ENCODE results near the gene SMARCD1.
A peak's percentile ranks its signal among the peaks of the same experiment; 100 is the strongest.
"Not testable (repeated sequence)": the region's sequence is repeated elsewhere in the genome, so short reads cannot be mapped to it uniquely, and the experiment has no call there.

The SMARCD1 gene

DNA sequence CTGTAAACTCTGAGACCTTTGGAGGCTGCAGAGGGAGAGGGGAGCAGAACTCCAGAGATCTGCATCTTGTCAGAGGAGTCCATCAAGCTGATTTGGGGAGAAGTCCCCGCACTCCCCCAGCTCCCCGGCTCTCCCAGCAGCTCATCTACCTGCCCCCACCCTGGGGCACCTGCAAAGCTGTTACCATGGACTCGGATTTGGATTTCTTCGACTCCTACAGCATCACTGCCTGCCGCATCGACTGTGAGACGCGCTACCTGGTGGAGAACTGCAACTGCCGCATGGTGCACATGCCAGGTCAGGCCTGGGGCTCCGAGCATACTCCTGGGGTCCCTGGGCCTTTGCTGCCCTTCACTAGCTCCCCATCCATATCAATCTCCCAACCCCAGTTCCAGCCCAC lies 6.9 kb upstream of the SMARCD1 start:
- DNase-seq, result no peak

DNA sequence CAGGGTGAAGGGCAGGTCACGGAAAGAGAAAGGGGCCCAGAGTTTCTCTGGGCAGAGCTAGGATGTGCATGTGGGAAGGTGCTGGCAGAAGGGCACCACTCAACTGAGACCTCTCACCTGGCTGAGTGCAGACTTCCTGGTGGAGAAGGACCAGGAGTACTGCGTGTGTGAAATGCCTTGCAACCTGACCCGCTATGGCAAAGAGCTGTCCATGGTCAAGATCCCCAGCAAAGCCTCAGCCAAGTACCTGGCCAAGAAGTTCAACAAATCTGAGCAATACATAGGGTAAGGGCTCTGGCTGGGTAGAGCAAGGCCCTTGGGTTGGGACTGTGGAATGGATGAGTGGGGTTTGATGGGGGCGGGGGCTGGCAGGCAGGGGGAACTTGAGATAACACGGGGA lies 5.4 kb upstream of the SMARCD1 start:
- DNase-seq, result no peak

DNA sequence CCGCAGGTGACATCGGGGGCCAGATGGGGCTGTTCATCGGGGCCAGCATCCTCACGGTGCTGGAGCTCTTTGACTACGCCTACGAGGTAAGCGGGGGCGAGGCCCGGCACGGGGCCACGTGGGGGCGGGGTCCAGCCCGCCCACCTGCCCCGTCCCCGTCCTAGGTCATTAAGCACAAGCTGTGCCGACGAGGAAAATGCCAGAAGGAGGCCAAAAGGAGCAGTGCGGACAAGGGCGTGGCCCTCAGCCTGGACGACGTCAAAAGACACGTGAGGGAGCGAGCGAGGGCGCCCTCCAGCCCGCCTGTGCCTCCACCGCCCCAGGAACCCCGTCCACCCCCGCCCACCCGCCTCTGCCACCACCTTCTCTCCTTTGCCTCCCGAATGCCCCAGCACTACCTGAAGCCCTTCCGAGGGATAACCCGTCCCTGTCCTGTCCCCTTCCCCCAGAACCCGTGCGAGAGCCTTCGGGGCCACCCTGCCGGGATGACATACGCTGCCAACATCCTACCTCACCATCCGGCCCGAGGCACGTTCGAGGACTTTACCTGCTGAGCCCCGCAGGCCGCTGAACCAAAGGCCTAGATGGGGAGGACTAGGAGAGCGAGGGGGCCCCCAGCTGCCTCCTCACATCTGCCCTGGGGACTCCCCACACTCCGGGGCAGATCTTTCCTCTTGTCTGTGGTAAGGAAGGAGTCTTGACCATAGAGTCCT lies 3.9 kb upstream of the SMARCD1 start:
- DNase-seq, result no peak

DNA sequence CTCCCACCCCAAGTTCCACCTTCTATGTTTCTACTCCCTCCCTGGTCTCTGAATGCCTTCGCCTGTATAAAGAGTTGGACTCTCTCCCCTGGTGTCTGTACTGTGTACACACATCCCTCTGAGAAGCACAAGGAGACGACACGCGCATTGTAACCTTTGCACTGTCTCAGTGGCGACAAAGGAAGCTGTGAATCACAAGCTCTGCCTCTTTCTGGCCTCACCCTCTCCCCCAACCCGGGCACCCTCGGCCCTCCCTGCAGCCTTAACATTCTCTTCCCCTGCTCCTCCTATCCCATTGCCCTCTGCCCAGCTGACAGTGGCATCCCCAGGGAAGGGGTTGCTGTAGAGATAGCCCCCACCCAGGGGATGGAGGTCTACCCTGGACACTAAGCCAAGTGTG lies 2.5 kb upstream of the SMARCD1 start:
- no peak for DNase-seq

DNA sequence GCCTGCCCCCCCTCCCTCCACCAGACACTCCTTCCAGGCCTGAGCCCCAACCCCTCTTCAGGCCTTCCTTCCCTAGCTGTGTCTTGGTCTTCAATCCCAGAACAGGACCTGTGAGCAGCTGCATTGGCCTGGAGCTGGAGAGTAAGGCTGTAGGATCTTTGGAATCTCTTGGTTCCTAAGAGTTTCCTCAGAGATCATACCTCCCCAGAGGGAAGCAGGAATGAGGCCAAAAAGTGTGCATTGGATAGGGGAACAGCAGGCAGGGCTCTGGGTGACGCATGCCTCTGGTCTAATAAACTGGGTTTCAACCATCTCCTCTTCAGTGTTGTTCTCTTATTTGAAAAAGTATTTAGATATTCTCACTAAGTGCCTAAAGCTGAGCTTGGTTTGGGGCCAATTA lies 1.8 kb upstream of the SMARCD1 start:
- no peak for DNase-seq

DNA sequence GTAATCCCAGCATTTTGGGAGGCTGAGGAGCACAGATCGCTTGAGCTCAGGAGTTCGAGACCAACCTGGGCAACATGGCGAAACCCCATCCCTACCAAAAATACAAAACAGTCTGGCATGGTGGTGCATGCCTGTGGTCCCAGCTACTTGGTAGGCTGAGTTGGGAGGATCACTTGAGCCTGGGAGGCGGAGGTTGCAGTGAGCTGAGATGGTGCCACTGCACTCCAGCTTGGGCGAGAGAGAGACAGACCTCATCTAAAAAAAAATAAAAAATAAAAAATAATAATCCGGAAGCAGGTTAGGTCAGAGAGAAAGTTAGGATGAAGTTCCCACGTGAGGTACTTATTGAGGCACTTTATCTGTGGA lies 750 bp upstream of the SMARCD1 start:
- not testable (repeated sequence) for DNase-seq

DNA sequence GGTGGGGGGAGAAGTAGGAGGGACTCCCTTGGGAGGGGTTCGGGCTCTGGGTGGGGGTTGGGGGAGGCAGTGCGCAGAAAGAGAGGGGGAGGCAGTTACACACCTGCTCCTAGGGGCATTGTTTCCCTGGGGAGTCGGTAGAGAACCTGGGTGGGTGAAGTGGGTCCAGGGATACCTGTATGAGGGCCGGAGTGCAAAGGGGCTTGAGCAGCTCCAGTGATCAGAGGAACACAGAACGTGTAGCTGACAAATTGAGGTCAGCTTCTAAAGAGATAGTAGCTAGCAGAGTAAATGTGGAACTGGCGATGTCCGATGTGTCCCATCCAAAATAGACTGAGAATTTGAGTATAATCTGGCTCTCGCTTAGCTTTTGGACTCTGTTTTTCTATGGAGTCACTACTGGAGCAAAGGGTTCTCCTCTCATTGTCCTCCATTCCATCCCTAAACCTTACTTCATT lies 502 bp downstream of the SMARCD1 start:
- DNase-seq, result no peak

DNA sequence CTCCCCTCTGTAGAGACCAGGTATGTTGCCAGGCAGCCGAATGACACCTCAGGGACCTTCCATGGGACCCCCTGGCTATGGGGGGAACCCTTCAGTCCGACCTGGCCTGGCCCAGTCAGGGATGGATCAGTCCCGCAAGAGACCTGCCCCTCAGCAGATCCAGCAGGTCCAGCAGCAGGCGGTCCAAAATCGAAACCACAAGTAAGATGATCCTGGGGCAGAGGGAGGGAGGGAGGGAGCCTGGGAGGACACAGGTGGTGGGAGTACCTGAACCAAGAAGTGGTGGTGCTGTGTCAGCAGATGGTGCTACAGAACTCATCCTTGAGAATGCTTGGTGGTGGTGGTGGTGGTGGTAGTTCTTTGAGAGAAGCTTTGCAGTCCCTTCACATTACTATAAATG lies 1.0 kb downstream of the SMARCD1 start:
- no peak for DNase-seq

DNA sequence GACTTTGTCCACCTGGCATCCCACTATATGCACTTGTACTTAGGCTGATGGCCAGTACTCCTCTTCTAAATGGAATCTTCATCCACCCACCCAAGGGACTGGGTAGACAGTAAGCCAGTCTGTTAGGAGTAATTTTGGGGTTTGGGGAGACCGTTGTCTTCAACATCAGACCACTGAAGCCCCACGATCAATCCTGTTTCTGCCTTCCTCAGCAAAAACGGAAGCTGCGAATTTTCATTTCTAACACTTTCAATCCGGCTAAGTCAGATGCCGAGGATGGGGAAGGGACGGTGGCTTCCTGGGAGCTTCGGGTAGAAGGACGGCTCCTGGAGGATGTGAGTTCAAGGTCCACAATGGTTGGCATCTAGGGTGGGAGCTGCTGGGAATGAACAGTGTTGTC lies 2.0 kb downstream of the SMARCD1 start:
- no peak for DNase-seq

DNA sequence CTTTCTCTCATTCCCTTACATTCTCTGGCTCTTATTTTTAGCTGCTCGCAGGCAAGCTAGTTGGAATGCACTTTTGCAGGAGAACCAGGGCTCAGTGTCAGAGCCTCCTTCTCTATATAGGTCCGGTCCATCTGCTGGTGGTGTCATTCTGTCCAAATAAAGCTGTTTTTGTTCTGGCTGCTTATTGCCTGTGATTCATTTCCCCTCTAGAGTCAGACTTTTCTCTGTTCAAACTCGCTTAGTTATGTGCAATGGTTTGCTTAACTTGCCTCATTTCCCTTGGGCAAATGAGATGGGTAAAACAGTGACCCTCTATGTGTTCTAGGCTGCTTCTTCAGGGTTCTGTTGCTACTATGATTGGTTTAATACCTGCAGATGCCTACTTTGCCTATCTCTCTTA lies 2.9 kb downstream of the SMARCD1 start:
- DNase-seq, result no peak

DNA sequence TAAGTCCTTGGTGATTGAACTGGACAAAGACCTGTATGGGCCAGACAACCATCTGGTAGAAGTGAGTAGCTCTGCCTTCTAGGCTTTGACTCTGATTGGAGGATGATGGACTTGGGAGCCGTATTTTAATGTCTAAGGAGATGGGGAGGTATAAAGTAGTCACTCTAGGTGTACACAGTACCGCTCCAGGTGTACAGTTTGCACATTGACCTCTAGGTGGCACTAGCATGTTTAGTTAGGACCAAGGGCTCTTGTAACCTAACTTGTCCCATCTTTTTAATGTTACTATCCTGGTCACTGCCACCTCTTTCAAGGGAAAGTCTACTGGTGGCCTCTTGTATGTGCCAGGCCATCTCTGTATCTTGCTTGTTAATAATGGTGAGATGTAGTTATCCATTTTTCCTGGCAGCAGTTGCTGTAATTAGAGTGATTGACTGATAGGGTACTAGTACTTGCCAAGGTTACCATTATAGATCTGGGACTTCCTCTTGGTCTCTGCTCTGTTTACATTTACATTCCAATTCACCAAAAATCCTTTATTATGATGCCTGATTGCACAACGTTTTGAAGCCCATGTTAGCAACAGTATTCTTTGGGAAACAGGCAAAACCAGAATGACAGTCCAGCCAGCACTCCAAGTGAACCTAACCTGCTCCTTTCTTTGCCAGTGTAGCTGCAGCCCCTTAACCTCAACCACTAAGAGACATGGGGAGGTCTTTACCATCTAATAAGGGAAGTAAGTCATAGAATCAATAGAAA lies 3.6 kb downstream of the SMARCD1 start:
- no peak for DNase-seq

DNA sequence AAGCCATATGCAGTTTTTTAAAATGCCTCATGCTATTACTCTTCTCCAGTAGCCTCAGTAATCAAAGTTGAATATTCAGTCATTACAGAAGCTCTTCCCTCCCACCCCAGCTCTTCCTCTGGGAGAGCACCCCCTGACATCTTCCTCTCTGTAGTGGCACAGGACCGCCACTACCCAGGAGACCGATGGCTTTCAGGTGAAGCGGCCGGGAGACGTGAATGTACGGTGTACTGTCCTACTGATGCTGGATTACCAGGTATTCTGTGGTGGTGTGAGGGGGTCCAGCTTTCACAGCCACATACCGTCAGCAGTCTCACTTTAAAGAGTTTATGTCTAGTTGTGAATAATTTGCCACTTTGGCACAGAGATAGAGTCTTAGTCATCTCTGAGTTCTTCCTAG lies 4.6 kb downstream of the SMARCD1 start:
- DNase-seq, result no peak

DNA sequence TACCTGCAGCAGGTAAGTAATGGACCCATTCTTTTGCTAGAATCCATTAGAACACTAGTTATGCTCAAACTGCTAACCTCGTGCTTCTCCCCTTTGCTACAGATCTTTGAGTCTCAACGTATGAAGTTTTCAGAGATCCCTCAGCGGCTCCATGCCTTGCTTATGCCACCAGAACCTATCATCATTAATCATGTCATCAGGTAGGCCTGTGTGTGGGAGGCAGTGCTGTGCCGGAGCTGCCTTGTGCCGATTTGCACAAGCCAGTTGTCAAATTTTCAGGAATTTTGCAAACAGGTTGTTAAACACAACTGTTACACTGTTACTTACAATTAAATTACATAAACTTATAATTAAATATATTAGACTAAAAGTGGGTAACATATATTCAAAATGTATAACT lies 5.2 kb downstream of the SMARCD1 start:
- no peak for DNase-seq

DNA sequence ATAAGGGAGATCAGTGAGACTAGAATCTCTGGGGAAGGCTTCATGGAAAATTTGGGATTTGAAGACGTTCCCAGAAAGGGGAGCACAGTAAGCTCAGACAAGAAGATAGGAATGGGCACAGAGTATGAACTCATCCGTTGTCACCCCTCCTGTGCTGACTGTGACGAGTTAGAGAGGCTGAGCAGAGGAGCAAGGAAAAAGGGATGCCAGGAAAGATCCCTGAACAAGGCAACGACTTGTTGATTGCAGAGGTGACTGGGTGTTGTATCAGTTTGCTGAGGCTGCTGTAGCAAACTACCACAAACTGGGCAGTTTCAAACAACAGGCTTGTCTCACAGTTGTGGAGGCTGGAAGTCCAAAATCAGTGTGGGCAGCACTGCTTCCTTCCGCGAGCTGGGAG lies 12.8 kb downstream of the SMARCD1 start:
- DNase-seq, result no peak

DNA sequence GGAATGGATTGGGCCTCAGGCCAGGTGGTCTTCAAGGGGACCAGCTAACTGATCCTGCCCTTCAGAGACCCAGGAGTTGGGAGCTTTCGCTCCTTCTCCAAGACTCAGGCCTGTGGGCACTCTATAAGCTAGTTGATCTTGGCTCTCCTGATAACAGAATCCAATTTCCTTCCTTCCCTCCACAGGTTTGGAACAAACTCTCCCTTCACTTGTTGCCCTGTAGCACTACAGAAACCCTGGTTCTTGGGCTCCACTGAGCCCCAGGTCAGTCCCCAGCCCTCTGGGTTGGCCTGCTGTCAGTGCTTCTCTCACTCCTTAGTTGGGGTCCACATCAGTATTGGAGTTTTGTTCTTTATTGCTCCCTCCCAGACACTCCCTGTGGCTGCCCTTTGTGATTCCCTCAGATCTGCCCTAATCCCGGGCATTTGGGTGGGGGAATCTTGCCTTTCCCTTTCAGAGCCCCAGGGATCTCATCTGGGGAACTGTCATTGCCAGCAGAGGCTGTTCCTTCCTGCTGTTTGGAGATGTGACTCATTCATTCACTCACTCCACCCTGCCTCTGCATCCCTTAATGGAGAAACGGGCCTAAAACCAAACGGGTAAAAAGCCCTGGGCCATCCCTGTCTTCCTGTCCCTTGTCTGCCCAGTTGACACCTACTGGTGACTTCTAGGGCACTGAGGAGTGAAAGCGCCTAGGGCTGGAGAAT lies 14.3 kb downstream of the SMARCD1 start:
- DNase-seq, result no peak

DNA sequence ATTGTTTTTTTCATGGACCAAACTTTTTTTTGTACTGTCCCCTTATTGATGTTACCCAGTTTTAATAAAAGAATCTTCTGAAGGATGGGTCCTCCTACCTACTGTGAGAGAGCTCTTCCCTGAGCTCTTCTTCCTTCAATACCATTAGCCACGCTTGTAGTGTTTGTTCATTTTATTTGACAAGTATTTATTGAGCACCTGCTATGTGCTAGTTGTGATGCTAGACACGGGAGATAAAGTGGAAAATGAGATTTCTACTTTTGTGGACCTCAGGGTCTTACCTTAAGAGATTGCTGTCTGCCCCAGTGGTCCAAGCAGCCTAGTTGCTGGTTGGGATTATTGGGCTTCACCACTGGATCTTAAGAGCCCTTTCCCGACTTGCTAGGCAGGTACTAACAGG lies 15.4 kb downstream of the SMARCD1 start:
- no peak for DNase-seq

DNA sequence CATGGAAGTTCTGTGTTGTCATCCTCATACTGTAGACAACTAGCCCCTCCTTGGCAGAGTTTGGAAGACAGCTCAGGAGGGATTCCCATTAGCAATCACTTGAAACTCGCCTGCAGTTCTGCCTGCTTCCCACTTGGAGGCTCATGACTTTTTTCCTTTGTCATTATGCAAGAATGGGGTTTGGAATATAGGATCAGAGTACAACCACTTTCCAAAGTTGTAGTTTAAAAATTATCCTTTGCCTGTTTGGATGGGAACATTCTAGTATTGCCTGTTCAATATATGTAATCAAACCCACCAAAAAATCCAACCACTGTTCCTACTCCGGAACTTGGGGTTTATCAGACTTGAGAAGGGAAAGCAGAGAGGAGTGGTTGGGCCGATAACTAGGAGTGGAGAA lies 16.5 kb downstream of the SMARCD1 start:
- no peak for DNase-seq

DNA sequence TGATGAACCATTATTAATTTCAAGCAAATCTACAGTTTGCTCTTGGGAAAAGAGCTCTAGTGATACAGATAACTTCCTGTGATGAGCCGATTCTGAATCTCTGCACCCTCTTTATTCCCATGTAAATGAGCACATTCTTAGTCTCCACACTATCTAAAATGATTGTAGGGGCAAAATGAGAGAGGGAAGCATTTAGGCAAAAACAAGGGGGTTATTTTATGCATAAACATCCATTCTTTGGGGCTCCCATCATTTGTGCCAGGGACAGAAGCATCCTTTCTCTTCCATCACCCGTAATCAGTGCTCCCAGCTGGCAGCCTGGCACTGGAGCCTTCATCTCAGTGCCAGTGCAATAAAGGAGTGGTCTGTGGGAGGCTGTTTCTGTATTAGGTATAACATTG lies 17.0 kb downstream of the SMARCD1 start:
- DNase-seq, result no peak

DNA sequence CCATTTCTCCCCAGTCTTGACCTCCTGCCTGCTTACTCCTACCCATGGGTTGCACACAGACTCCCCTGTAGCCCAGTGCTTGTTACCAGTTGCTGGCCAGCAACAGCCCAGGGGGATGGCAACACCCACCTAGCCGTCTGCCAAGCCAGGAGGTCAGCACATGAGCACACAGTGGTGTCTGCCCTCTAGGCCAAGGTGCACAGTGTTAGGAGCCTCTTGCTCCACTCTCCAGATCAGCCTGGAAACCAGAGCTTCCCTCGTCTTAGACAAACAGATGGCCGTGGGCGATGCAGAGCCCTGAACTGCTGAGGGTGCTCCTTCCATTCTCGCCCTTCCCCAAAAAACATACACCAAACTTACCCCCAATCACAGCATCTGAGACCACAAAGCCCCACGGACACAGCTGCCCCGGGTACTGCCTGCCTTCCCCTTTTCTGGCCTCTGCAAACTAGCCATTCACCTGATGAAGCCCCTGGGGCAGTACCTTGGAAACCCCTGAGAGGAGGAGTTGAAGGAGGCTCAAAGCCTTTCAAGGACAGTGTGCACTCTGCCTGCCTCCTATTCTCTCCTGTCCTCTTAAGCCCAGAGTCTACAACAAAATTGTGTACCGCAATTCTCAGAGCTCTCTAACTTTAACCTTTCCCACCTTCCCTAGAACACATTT lies 17.6 kb downstream of the SMARCD1 start:
- DNase-seq, result no peak

DNA sequence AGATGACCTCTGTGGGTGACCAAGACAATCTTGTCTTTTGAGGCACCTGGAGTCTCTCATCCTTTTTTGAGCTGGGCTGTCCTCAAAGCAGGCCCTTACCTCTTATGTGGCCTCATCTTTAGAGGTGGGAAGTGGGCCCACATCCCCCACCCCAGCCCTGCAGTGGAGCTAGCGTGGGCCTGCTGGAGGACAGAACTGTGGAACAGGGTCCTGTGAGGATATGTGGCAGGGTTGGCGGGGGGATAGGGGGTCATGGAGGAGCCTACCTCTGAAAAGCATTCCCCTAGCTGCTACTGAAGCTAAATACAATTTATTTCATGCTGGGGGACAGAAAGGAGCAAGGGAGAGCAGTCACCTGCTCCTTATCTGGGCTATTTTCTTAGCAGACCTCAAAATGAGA lies 18.2 kb downstream of the SMARCD1 start:
- DNase-seq, result no peak

DNA sequence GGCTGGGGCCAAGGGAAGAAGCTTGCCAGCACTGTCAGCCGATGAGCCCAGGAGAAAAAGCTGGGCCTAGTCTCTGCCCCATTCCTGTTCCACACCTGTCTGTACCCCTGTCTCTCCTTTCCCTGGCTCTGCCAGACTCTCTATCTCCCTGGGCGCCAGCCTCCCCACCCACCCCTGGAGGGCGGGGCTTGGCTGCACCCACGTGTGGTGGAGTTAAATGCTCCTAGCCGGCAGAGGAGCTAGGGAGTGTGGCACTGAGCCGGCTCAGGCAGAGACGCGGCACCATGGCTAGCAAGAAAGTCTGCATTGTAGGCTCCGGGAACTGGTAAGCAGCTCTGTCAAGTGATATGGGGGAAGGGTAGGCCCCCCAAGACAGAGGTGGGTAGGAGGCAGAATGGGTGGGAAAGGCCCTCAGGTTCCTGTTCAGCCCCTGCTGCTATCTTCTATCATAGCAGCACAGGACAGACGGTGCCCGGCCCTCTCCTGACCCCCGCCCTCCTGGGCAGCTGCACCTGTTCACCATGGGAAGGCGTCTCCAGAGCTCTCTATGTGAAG lies 18.7 kb downstream of the SMARCD1 start, which contains the start of gene GPD1:
Gene GPD1, plus strand, starts transcription at position 242 of the 555 bp plus-strand sequence. Its CDS starts 43 bp downstream, at position 285.
- peak; percentile 59 for DNase-seq

DNA sequence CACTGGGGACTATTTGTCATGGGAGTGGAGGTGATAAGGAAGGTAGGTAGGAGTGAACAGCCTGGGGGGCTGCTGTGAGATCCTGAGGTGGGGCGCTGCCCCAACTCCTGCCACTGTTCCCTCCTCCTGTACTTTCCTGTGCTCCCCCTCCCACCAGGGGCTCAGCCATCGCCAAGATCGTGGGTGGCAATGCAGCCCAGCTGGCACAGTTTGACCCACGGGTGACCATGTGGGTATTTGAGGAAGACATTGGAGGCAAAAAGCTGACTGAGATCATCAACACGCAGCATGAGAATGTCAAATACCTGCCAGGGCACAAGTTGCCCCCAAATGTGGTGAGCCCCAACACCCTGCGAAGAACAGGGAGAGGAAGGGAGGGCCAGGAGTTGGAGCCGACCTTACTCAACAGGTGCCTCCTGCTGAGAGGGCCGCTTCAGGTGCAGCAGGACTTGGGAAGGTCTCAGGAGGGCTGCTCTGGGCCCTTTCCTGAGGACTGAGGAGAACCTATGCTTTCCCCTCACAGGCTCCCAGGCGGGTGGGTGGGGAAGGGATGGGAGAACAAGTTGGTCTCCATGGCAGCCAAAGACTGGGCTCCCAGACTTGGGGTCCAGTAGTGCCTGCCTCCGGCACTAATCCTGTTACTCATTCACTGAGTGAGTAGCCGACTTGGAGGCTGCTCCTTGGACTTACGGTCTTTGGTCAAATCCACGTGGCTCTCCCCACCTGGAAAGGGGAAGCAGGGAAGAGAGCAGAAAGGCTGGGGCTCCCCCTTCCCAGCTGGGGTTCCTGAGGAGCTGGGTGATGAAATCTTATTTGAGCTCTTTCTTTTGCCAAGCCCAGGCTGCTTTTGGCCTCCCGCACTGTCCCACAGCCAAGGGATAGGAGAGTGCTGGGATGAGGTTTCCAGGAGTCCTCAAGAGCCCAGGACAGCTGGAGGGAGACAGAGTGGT lies 19.6 kb downstream of the SMARCD1 start:
- DNase-seq, result no peak
